GM23338 (cell line): ENCODE measurements around the gene LORICRIN. TPM values are rescaled to one million over a fixed set of nuclear protein-coding genes. Genes with fewer than 3 reads are reported as not detected.

Experiments used
- ATAC-seq: fragments of 200-7000 bp; cut with Tn5 transposase; 3 replicates; pipeline ENCODE4 v1.9.1; 2020
- DNase-seq: peaks from one replicate; pipeline ENCODE4 v3.0.0-alpha.2; 2015; ENCODE audit warnings: low spot score
- H2AFZ ChIP-seq: fragments of 200-600 bp; sonication (generic); 2 replicates; pipeline ENCODE4 v1.8.0; 2016; ENCODE audit warnings: antibody characterized with exemption, mild to moderate bottlenecking, moderate library complexity
- H3F3A ChIP-seq: fragments of 200-600 bp; sonication (generic); replicated peaks from 2 replicates; pipeline ENCODE4 v1.8.0; 2017; ENCODE audit warnings: antibody characterized with exemption, mixed run types, low read depth
- H3K27ac ChIP-seq: fragments of 200-600 bp; sonication (generic); 2 replicates; pipeline ENCODE4 v1.6.1; 2016; ENCODE audit warnings: low read depth
- H3K27me3 ChIP-seq: fragments of 200-600 bp; sonication (generic); 2 replicates; pipeline ENCODE4 v1.8.0; 2016; ENCODE audit warnings: mild to moderate bottlenecking, mixed run types, moderate library complexity; ENCODE audit not compliant: insufficient read depth
- H3K36me3 ChIP-seq: fragments of 200-600 bp; sonication (generic); 2 replicates; pipeline ENCODE4 v1.8.0; 2016; ENCODE audit warnings: mild to moderate bottlenecking; ENCODE audit not compliant: insufficient read depth
- H3K4me1 ChIP-seq: fragments of 200-600 bp; sonication (generic); 2 replicates; pipeline ENCODE4 v1.8.0; 2016; ENCODE audit warnings: mild to moderate bottlenecking, moderate library complexity; ENCODE audit not compliant: insufficient read depth
- H3K4me2 ChIP-seq: fragments of 200-600 bp; sonication (generic); 2 replicates; pipeline ENCODE4 v1.7.1; 2017; ENCODE audit warnings: mixed run types
- H3K4me3 ChIP-seq: fragments of 200-600 bp; sonication (generic); 2 replicates; pipeline ENCODE4 v1.6.1; 2016; ENCODE audit warnings: mixed run types
- H3K79me2 ChIP-seq: fragments of 200-600 bp; sonication (generic); replicated peaks from 2 replicates; pipeline ENCODE4 v1.8.0; 2017; ENCODE audit warnings: mild to moderate bottlenecking; ENCODE audit not compliant: insufficient read depth
- H3K9me2 ChIP-seq: fragments of 200-600 bp; sonication (generic); 2 replicates; pipeline ENCODE4 v1.8.0; 2017; ENCODE audit not compliant: insufficient read depth
- H4K20me1 ChIP-seq: fragments of 200-600 bp; sonication (generic); replicated peaks from 2 replicates; pipeline ENCODE4 v1.8.0; 2017; ENCODE audit warnings: mild to moderate bottlenecking; ENCODE audit not compliant: insufficient read depth
- H3K27ac Mint-ChIP-seq: 2 replicates; pipeline ENCODE4 v1.8.0; 2020; ENCODE audit warnings: inconsistent platforms, mild to moderate bottlenecking, moderate library complexity, mixed read lengths
- H3K27me3 Mint-ChIP-seq: 3 replicates; pipeline ENCODE4 v1.8.0; 2022; ENCODE audit warnings: low read depth, mild to moderate bottlenecking, moderate library complexity, mixed read lengths, inconsistent platforms; ENCODE audit not compliant: insufficient read depth, poor library complexity
- H3K36me3 Mint-ChIP-seq: 3 replicates; pipeline ENCODE4 v1.8.0; 2021; ENCODE audit warnings: low read depth, mild to moderate bottlenecking, inconsistent platforms, moderate library complexity, mixed read lengths
- H3K4me1 Mint-ChIP-seq: 3 replicates; pipeline ENCODE4 v1.8.0; 2020; ENCODE audit warnings: mild to moderate bottlenecking, inconsistent platforms, mixed read lengths
- H3K4me3 Mint-ChIP-seq: 3 replicates; pipeline ENCODE4 v1.8.0; 2021; ENCODE audit warnings: moderate library complexity, mild to moderate bottlenecking, inconsistent platforms, mixed read lengths
- H3K9me3 Mint-ChIP-seq: 3 replicates; pipeline ENCODE4 v1.8.0; 2020; ENCODE audit warnings: moderate library complexity, mild to moderate bottlenecking, inconsistent platforms, mixed read lengths
- CTCF ChIP-seq, 2 experiments: fragments of 200-600 bp in 1 of 2; sonication (generic) in 1 of 2; conservative IDR thresholded peaks; 2 replicates each; pipeline versions ENCODE4 v1.5.1 to v1.6.1; 2016 to 2017; ENCODE audit warnings: antibody characterized with exemption in 2 of 2, low read depth in 2 of 2, mild to moderate bottlenecking in 2 of 2, moderate library complexity in 1 of 2
- ETS1 ChIP-seq: IDR thresholded peaks from 2 replicates; pipeline ENCODE4 v1.6.1; 2016; ENCODE audit warnings: antibody characterized with exemption
- EZH2 ChIP-seq: fragments of 200-600 bp; sonication (generic); IDR thresholded peaks from one replicate; pipeline ENCODE4 v1.8.0; 2017; ENCODE audit warnings: antibody characterized with exemption, mild to moderate bottlenecking, low read depth; ENCODE audit not compliant: unreplicated experiment
- EZH2phosphoT487 ChIP-seq: fragments of 200-600 bp; sonication (generic); IDR thresholded peaks from one replicate; pipeline ENCODE4 v1.8.1; 2018; ENCODE audit warnings: antibody characterized with exemption; ENCODE audit not compliant: unreplicated experiment
- JUNB ChIP-seq: IDR thresholded peaks from one replicate; pipeline ENCODE4 v1.6.1; 2016; ENCODE audit warnings: antibody characterized with exemption; ENCODE audit not compliant: unreplicated experiment
- NANOG ChIP-seq: IDR thresholded peaks from 2 replicates; pipeline ENCODE4 v1.6.1; 2016; ENCODE audit warnings: antibody characterized with exemption, borderline replicate concordance
- POLR2AphosphoS5 ChIP-seq: IDR thresholded peaks from 2 replicates; pipeline ENCODE4 v1.6.1; 2016; ENCODE audit warnings: antibody characterized with exemption, low read depth
- REST ChIP-seq: IDR thresholded peaks from one replicate; pipeline ENCODE4 v1.6.1; 2018; ENCODE audit warnings: antibody characterized with exemption; ENCODE audit not compliant: unreplicated experiment
- ZNF114 ChIP-seq: fragments of 250-450 bp; sonication (Bioruptor Pico); IDR thresholded peaks from 2 replicates; pipeline ENCODE4 v1.5.0; 2020; ENCODE audit warnings: mild to moderate bottlenecking, moderate library complexity
- ZNF331 ChIP-seq: fragments of 250-450 bp; sonication (Bioruptor Pico); IDR thresholded peaks from 2 replicates; pipeline ENCODE4 v1.5.0; 2020; ENCODE audit warnings: low read depth, mild to moderate bottlenecking, moderate library complexity
- polyA plus RNA-seq: library from polyadenylated mRNA; unstranded; fragments of >200 nt; fragmentation: Nextera tagmentation; extraction: Ambion mirVana; gene quantifications from 2 replicates; pipeline ENCODE4 v1.2.1, GENCODE V29; 2016
- total RNA-seq: library from RNA; depleted of rRNA; stranded (reverse); fragments of >200 nt; shearing (Covaris generic); gene quantifications from 2 replicates; pipeline ENCODE4 v1.2.3, GENCODE V29; 2014

The LORICRIN gene
- total and polyA plus RNA-seq, 2 experiments from 2014 or later = 0.23 TPM; not detected in 1

- Histone ChIP-seq H3F3A (no peaks in the 10 kb centered on the region), H3K36me3 (no peaks in the 10 kb centered on the region), H3K79me2 (no peaks in the 10 kb centered on the region), H3K27me3 (no peaks in the 10 kb centered on the region), H4K20me1 (no peaks in the 10 kb centered on the region), H3K4me3 (no peak overlapping the region), H3K4me2 (no peak overlapping the region), H3K27ac (no peak overlapping the region), H3K9me2 (no peaks in the 10 kb centered on the region), H2AFZ (no peak overlapping the region), H3K4me1 (0 out of 2 replicates have a peak, but pooled peaks cover 5% of the 10 kb centered on the region)
- Mint-ChIP-seq H3K4me1 (peaks cover 10% of the 10 kb centered on the region), H3K4me3 (no peak overlapping the region), H3K9me3 (no peaks in the 10 kb centered on the region), H3K27ac (no peak overlapping the region), H3K27me3 (no peaks in the 10 kb centered on the region), H3K36me3 (no peaks in the 10 kb centered on the region)
- ATAC-seq = no peak
- DNase-seq = no peak
- TF ChIP-seq EZH2phosphoT487 = no peak
- TF ChIP-seq CTCF (conservative IDR thresholded peaks at IDR 0.05; ENCODE audit: low read depth in 2 of 2) = no peak
- no peak for TF ChIP-seq POLR2AphosphoS5
- no peak for TF ChIP-seq ZNF331
- no peak for TF ChIP-seq REST
- TF ChIP-seq JUNB = no peak
- TF ChIP-seq ZNF114 (CRISPR knock-in tag) = no peak
These were observed 12.2 kb downstream of the LORICRIN start for GRCh38 chr1:153271711-153272110.

- no peak overlapping the region for H3K4me3 ChIP-seq
- H3F3A ChIP-seq = no peaks in the 10 kb centered on the region
- H3K4me1 ChIP-seq = 0 out of 2 replicates have a peak, but pooled peaks cover 5% of the 10 kb centered on the region
- DNase-seq = no peak
- Mint-ChIP-seq H3K27ac (no peak overlapping the region), H3K9me3 (no peaks in the 10 kb centered on the region), H3K36me3 (no peaks in the 10 kb centered on the region), H3K4me1 (peaks cover 10% of the 10 kb centered on the region), H3K4me3 (no peak overlapping the region), H3K27me3 (no peaks in the 10 kb centered on the region)
- no peak overlapping the region for H3K4me2 ChIP-seq
- no peak overlapping the region for H3K27ac ChIP-seq
- ATAC-seq = no peak
- TF ChIP-seq POLR2AphosphoS5 = no peak
- no peak for TF ChIP-seq ETS1
- no peak for TF ChIP-seq ZNF114 (CRISPR knock-in tag)
- TF ChIP-seq NANOG = no peak
- TF ChIP-seq ZNF331 = no peak
- TF ChIP-seq CTCF (conservative IDR thresholded peaks at IDR 0.05; ENCODE audit: low read depth in 2 of 2) = no peak
- TF ChIP-seq EZH2 = no peak
- no peaks in the 10 kb centered on the region for H4K20me1 ChIP-seq
- H3K36me3 ChIP-seq = no peaks in the 10 kb centered on the region
- no peaks in the 10 kb centered on the region for H3K9me2 ChIP-seq
- no peak overlapping the region for H2AFZ ChIP-seq
- no peaks in the 10 kb centered on the region for H3K79me2 ChIP-seq
- no peaks in the 10 kb centered on the region for H3K27me3 ChIP-seq
These were observed 12.7 kb downstream of the LORICRIN start for GRCh38 chr1:153272186-153272585.
